Keratinocyte (primary cell): Measurements from ENCODE around the gene TBL1XR1. TPM values are rescaled to one million over a fixed set of nuclear protein-coding genes. Genes with fewer than 3 reads are reported as not detected.

ENCODE experiments used
- DNase-seq: peaks from one replicate; pipeline ENCODE4 v3.0.0-alpha.2; 2011; ENCODE audit warnings: low read depth, missing footprints, low spot score
- FAIRE-seq: peaks from 2 replicates; lab custom pipeline; 2011; peaks lifted over from hg19 to GRCh38; lab: Jason Lieb, UNC
- H2AFZ ChIP-seq: 2 replicates; pipeline ENCODE4 v1.6.0; 2012; ENCODE audit warnings: low read length, control low read depth, inconsistent platforms; ENCODE audit not compliant: control insufficient read depth
- H3K27ac ChIP-seq: 2 replicates; pipeline ENCODE4 v1.5.1; 2011; ENCODE audit warnings: low read length; ENCODE audit not compliant: control insufficient read depth, insufficient read depth
- H3K27me3 ChIP-seq: 3 replicates; pipeline ENCODE4 v1.6.0; 2011; ENCODE audit warnings: low read length; ENCODE audit not compliant: control insufficient read depth, insufficient read depth; ENCODE audit errors: extremely low read depth
- H3K36me3 ChIP-seq, 2 experiments: 2 replicates in 1 of 2; 3 replicates in 1 of 2; pipeline ENCODE4 v1.5.1; 2011; ENCODE audit warnings: low read length in 2 of 2, mild to moderate bottlenecking in 1 of 2; ENCODE audit not compliant: control insufficient read depth in 2 of 2, insufficient read depth in 2 of 2; ENCODE audit errors: extremely low read depth in 1 of 2
- H3K4me1 ChIP-seq: 3 replicates; pipeline ENCODE4 v1.5.1; 2011; ENCODE audit warnings: low read length; ENCODE audit not compliant: control insufficient read depth, insufficient read depth; ENCODE audit errors: extremely low read depth
- H3K4me2 ChIP-seq: 3 replicates; pipeline ENCODE4 v1.6.0; 2011; ENCODE audit warnings: low read depth, low read length; ENCODE audit not compliant: control insufficient read depth, insufficient read depth; ENCODE audit errors: extremely low read depth
- H3K4me3 ChIP-seq, 3 experiments: fragments of 200-600 bp in 1 of 3; sonication (generic) in 1 of 3; 2 replicates in 2 of 3; 3 replicates in 1 of 3; pipeline ENCODE4 v1.5.1; 2011 to 2016; ENCODE audit warnings: low read length in 3 of 3, mild to moderate bottlenecking in 3 of 3, control low read depth in 2 of 3, inconsistent platforms in 1 of 3, low read depth in 1 of 3, mixed read lengths in 1 of 3, mixed run types in 1 of 3, moderate library complexity in 1 of 3; ENCODE audit not compliant: control insufficient read depth in 2 of 3, insufficient read depth in 2 of 3; ENCODE audit errors: extremely low read depth in 1 of 3
- H3K79me2 ChIP-seq: 2 replicates; pipeline ENCODE4 v1.6.0; 2012; ENCODE audit warnings: low read length; ENCODE audit not compliant: control insufficient read depth, insufficient read depth
- H3K9ac ChIP-seq: 3 replicates; pipeline ENCODE4 v1.6.0; 2011; ENCODE audit warnings: low read length; ENCODE audit not compliant: control insufficient read depth, insufficient read depth; ENCODE audit errors: extremely low read depth
- H3K9me1 ChIP-seq: 3 replicates; pipeline ENCODE4 v1.6.0; 2011; ENCODE audit warnings: low read length; ENCODE audit not compliant: control insufficient read depth, insufficient read depth; ENCODE audit errors: extremely low read depth
- H3K9me3 ChIP-seq: 2 replicates; pipeline ENCODE4 v1.5.1; 2012; ENCODE audit warnings: low read depth, low read length; ENCODE audit not compliant: control insufficient read depth
- H4K20me1 ChIP-seq: 3 replicates; pipeline ENCODE4 v1.6.0; 2011; ENCODE audit warnings: low read length; ENCODE audit not compliant: control insufficient read depth, insufficient read depth; ENCODE audit errors: extremely low read depth
- CTCF ChIP-seq, 3 experiments: IDR thresholded peaks in 1 of 3; conservative IDR thresholded peaks in 1 of 3; optimal IDR thresholded peaks in 1 of 3; 2 replicates in 2 of 3; 3 replicates in 1 of 3; pipeline versions ENCODE3 to v1.5.1; 2011; ENCODE audit warnings: low read length in 3 of 3, mild to moderate bottlenecking in 3 of 3, moderate library complexity in 2 of 3, control low read depth in 1 of 3, inconsistent platforms in 1 of 3; ENCODE audit not compliant: insufficient read depth in 2 of 3; ENCODE audit errors: extremely low read depth in 1 of 3
- EZH2 ChIP-seq: IDR thresholded peaks from one replicate; pipeline ENCODE4 v1.6.1; 2012; ENCODE audit warnings: inconsistent platforms, mild to moderate bottlenecking, low read length, moderate library complexity
- dilution Hi-C: fragments of 300-500 bp; cut with MboI; formaldehyde crosslinking; loops from one replicate; pipeline ENCODE4 v1.7.0; 2020; ENCODE audit warnings: low sequenced_read_pairs; ENCODE audit not compliant: extremely low pct_ligation_motif_present
- polyA plus RNA-seq, 5 experiments: library from polyadenylated mRNA; depleted of rRNA in 3 of 5; stranded (reverse) in 3 of 5; stranded (forward) in 1 of 5; unstranded in 1 of 5; fragments of >200 nt; gene quantifications; 1 replicate in 1 of 5; 2 replicates in 3 of 5; 3 replicates in 1 of 5; pipeline versions ENCODE4 v1.2.1 to v1.2.3, GENCODE V29; 2011 to 2012; ENCODE audit warnings: missing spikeins in 2 of 5, low read depth in 1 of 5, low replicate concordance in 1 of 5

TBL1XR1 gene
- polyA plus RNA-seq, 1 donor (not counting 4 experiments of a cell fraction or from before 2014, with no cell fraction given), result 169 TPM

GRCh38 chr3:177093966-177094365 is 103.3 kb downstream of the TBL1XR1 start:
- H3K9ac ChIP-seq, result no peak overlapping the region
- H3K4me1 ChIP-seq, result peaks cover 4% of the 10 kb centered on the region
- H3K9me3 ChIP-seq, result no peaks in the 10 kb centered on the region
- no peak for TF ChIP-seq EZH2
- TF ChIP-seq CTCF (optimal IDR thresholded peaks at IDR 0.05 in 1 of 3, IDR thresholded peaks at IDR 0.05 in 1 of 3, conservative IDR thresholded peaks at IDR 0.05 in 1 of 3; ENCODE audit: extremely low read depth in 1 of 3, insufficient read depth in 2 of 3, low read length in 3 of 3), result no peak
- peaks cover 0 to 3% of the 10 kb centered on the region in 2 experiments for H3K36me3 ChIP-seq
- no peak overlapping the region for H3K4me2 ChIP-seq
- H4K20me1 ChIP-seq, result no peaks in the 10 kb centered on the region
- no peak overlapping the region for H2AFZ ChIP-seq
- H3K27me3 ChIP-seq, result no peaks in the 10 kb centered on the region
- H3K9me1 ChIP-seq, result no peaks in the 10 kb centered on the region
- DNase-seq (no peak), FAIRE-seq (no peak)
- H3K27ac ChIP-seq, result no peak overlapping the region
- dilution Hi-C loops, result no loop called here
- H3K79me2 ChIP-seq, result peaks cover 87% of the 10 kb centered on the region
- no peak overlapping the region for H3K4me3 ChIP-seq

- Histone ChIP-seq H3K4me1 (peaks cover 4% of the 10 kb centered on the region), H3K4me3 (no peak overlapping the region), H3K27me3 (no peaks in the 10 kb centered on the region), H2AFZ (no peak overlapping the region), H3K4me2 (no peak overlapping the region), H3K9ac (no peak overlapping the region), H3K9me1 (no peaks in the 10 kb centered on the region), H3K36me3 (peaks cover 0 to 3% of the 10 kb centered on the region in 2 experiments), H3K9me3 (no peaks in the 10 kb centered on the region), H3K27ac (no peak overlapping the region), H4K20me1 (no peaks in the 10 kb centered on the region), H3K79me2 (peaks cover 93% of the 10 kb centered on the region)
- DNase-seq, result no peak
- no peak for TF ChIP-seq CTCF (optimal IDR thresholded peaks at IDR 0.05 in 1 of 3, IDR thresholded peaks at IDR 0.05 in 1 of 3, conservative IDR thresholded peaks at IDR 0.05 in 1 of 3; ENCODE audit: extremely low read depth in 1 of 3, insufficient read depth in 2 of 3, low read length in 3 of 3)
- no peak for TF ChIP-seq EZH2
- dilution Hi-C loops, result no loop called here
- no peak for FAIRE-seq
Observed at GRCh38 chr3:177089901-177090300, 107.4 kb downstream of the TBL1XR1 start.
